ENCODE results near the gene DACT1.
A peak's percentile ranks its signal among the peaks of the same experiment; 100 is the strongest.
"Not testable (repeated sequence)": the region's sequence is repeated elsewhere in the genome, so short reads cannot be mapped to it uniquely, and the experiment has no call there.

The DACT1 gene

GRCh38 chr14:58637391-58638230, at the start of gene DACT1:
Gene DACT1 (plus strand): TSS chr14:58637962. CDS start chr14:58638203, 241 bp downstream.
- DNase-seq (ENCODE audit: low read depth), result no peak

GRCh38 chr14:58588321-58588720, 49.4 kb upstream of the DACT1 start:
- not testable (repeated sequence) for DNase-seq (ENCODE audit: low read depth)

- no peak for DNase-seq (ENCODE audit: low read depth)
Observed at GRCh38 chr14:58593977-58594376, 43.8 kb upstream of the DACT1 start.

- DNase-seq (ENCODE audit: low read depth), result no peak
Observed at GRCh38 chr14:58597041-58597440, 40.7 kb upstream of the DACT1 start.

DNA sequence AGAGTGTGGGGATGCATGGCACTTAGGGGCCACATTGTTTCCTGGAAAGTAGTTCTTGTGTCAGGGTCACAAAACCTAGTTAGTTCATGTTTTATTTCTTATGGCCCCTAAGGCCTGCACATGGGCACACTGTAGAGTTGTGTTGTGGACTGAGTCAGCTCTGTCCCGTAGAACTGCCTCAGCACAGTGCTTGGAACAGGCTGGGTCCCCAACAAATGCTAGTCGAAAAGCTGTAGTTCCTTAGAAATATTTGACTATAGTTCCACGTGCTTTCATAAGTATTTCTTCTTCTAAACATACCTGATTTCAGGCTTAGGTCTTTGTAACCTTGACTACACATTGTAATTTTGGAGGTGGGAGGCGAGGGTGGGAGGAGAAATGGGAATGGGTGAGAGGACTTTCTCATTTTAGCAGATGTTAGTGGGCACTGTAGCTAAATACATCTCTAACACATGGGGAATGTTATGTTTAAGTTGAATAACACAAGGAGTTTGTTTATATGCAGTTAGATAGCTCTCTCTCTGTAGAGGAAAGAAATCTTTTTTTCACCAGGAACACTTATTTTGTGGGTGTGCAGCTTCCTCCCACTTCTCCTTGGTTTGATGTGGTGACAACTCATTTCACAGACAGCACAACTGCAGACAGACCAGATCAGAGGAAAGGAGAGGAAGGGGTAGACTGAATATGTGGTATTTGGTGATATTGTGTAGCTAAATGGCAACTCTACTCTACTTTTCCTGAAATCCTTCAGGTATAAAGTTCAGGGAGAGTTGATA, 39.5 kb upstream of the DACT1 start:
- DNase-seq (ENCODE audit: low read depth), result no peak

DNA sequence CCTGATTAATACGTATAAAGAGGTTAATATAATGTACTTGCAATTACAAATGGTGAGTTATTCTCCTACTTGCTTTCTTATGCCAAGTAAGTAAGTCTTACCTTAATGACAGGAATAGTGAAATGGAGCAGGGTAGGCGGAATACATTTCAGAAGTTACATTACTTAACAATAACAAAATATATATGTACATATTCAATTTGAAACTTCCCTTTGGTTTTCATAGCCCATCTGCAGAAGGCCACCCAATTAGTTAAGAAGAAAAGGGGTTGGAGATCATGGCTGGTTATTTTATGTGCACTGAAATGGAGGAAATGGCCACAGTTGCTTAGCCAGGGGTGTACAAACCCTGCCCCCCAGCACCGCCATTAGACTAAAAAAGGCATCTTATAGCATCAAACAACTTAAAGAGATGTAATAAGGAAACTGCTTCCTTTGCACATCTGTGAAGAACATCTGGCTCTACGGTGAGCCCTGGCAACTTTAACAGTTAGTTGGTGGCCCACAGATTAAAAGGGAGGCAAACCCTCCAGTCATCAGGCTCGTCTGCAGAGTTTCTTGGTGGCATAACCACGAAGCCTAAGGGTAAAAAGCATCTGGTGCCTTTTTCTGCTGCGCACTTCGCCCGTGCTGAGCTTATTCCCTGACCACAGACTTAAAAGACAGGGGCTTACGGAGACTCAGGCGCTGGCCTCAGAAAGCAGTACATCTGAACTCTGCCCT, 38.8 kb upstream of the DACT1 start:
- DNase-seq (ENCODE audit: low read depth), result no peak

DNA sequence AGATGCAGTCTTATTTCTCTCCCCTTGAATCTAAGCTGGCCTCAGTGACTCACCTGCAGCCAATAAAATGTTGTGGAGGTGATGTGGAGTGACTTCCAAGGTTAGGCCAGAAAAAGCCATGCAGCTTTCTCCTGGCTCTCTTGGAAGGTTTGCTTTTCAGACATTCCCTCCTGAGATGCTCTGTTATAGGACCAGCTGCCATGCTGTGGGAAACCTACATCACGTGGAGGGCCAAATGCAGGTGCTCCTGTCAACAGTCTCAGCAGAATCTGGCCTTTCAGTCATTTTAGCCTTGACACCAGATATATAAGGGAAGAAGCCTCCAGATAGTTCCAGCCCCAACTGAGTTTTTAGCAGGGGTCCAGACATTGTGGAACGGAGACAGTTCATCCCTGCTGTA, 38.1 kb upstream of the DACT1 start:
- DNase-seq (ENCODE audit: low read depth), result no peak

GRCh38 chr14:58605465-58605864, 32.3 kb upstream of the DACT1 start:
- no peak for DNase-seq (ENCODE audit: low read depth)

DNA sequence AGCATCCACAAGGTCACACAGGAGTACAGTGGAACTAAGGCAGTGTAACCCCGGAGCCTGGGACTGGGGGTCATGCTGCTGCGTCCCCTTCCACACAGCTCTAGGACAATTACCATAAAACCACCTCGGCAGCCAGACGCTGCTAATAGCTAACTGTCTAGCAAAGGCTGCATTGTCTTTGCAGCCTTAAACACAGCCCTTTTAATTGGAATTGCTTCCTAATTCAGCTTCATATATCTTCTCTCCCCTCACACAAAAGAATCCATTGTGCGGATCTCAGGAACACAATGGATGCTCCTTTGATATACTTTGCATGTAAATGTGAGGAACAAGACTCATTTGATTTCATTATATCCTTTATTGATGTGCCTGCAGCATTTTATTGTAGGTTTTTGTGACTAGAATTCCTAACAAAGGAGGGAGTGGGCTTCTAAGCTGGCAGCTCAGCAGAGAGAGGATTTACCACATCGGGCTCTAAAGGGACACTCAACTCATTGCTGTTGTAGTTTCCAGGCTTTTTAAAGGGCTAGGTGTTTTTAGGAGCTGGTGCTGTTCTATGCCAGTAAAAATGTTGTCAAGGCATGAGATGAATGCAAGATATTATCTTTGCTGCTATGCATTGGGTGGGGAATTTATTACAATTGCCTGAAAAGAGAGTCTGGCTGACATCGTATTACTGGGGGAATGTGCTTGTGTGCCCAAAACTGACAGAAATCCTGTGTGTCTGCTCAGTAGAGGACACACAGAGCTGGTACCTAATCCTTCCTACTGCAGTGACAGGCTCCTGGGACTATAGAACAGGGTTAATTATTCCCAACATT, 30.4 kb upstream of the DACT1 start:
- DNase-seq (ENCODE audit: low read depth), result no peak

DNA sequence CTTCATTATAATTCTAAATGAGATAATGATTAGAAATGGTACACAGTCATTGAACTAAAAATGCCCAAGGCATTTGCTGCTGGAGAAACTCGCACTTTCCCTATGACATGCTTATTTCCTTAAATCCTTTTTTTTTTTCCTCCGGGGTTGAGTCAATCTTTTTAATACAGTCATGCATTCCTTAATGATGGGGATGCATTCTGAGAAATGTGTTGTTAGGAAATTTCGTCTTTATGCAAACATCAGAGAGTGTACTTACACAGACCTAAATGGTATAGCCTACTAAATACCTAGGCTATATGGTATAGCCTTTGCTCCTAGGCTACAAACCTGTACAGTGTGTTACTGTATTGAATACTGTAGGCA, 29.8 kb upstream of the DACT1 start:
- peak; percentile 39 for DNase-seq (ENCODE audit: low read depth)

GRCh38 chr14:58617619-58618018, 20.1 kb upstream of the DACT1 start:
- no peak for DNase-seq (ENCODE audit: low read depth)

DNA sequence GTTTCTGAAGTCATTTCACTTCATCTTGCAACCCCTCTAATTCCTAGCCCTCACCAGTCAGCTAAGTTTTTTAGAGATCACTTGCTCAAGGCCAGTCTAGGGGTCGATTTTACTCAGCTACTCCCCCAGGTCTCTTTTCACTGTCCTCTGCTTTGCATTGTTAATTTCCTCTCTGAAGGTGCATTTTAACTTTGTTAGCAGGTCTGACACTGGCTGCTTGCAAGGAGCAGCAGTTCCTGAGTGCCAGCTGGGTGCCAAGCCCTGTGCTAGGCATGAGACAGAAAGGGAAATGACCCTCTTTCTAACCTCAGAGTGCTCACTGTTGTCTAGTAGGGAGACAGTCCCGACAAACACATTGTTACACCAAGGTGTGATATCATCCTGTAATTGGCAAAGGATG, 17.8 kb upstream of the DACT1 start:
- DNase-seq (ENCODE audit: low read depth), result no peak

- DNase-seq (ENCODE audit: low read depth), result no peak
Observed at GRCh38 chr14:58625438-58625837, 12.3 kb upstream of the DACT1 start.

DNA sequence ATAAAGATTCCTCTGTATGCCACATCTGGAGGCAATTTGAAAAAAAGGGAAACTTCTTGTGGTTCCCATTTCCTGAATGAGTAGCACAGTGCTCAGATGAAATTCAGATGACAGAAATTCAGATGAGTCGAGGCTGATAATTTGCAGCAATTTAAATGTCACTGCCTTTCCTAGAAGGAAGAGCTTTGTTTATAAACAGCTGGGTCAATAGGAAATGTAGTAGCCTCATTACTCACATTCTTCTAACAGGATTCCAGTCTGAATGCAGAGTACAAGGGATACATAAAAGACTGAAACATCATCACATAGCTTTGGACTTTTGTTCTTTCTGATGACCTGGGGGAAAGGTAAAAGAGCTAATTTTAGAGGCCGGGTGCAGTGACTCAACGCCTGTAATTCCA, 11.3 kb upstream of the DACT1 start:
- peak; percentile 61 for DNase-seq (ENCODE audit: low read depth)

DNA sequence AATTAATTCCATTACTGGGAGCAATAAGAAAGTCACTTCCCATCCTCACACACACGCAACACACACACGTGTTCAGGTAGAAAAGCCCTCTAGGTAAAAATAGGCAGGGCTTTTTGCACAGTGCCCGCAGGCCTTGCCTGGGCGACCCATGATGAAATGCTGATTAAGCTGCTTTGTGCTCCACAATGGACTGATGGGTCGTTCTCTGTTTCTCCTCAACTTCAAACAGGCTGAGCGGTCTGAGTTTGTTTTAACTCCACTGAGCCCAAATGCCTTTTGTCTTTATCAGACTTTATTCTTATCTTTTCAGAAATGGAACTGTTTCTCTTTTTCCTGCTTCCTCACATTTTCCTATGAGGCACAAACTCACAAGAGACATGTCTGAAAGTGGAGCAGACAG, 9.4 kb upstream of the DACT1 start:
- no peak for DNase-seq (ENCODE audit: low read depth)

DNA sequence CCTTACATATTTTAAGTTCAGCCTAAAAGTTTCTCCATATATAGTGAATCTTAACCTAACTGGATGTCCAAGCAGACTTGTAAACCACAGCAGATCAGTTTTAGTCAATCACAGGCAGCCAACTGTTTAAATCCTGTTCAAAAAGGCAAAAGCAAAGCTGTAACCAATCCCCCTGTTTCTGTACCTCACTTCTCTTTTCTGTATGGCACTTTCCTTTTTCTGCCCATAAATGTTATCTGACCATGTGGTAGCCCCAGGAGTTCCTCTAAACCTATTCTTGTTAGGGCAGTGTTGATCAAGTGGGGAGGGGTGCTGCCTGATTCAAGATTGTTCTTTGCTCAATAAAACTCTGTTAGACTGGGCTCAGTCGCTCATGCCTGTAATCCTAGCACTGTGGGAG, 8.5 kb upstream of the DACT1 start:
- no peak for DNase-seq (ENCODE audit: low read depth)

- DNase-seq (ENCODE audit: low read depth), result no peak
Observed at GRCh38 chr14:58631732-58632131, 6.0 kb upstream of the DACT1 start.

GRCh38 chr14:58633831-58634230, 3.9 kb upstream of the DACT1 start:
- DNase-seq (ENCODE audit: low read depth), result no peak

DNA sequence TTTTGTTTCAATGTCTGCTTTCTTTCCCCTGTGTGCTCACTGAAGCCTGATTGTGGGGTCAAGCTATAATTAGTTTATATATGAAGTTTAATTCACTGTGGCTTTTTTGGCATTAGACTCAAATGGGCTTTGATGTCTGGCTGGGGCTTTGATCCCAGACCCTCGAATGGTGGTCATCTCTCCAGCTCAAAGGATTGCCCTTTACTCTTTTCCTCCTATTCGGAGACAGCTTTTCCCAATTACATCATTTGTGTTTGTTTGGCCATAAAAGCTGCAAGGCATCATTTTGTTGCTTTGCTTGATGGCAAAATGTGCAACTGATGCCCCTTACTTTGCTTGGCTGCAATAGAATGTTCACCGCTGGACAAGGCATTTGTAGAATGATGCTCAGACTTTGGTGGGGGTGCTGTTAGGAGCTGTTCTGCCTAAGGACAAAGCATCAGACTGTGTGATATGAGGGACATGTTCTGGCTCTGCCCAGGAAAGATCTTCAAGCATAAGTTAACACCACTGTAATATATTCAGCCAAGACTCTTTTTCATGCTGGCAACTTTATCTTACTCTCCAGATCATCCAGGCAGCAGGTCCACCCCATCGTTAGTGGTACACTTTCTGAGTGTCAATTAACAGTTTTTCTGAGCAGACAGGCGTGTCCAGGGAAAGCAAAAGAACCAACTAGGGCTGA, 3.2 kb upstream of the DACT1 start:
- DNase-seq (ENCODE audit: low read depth), result no peak

DNA sequence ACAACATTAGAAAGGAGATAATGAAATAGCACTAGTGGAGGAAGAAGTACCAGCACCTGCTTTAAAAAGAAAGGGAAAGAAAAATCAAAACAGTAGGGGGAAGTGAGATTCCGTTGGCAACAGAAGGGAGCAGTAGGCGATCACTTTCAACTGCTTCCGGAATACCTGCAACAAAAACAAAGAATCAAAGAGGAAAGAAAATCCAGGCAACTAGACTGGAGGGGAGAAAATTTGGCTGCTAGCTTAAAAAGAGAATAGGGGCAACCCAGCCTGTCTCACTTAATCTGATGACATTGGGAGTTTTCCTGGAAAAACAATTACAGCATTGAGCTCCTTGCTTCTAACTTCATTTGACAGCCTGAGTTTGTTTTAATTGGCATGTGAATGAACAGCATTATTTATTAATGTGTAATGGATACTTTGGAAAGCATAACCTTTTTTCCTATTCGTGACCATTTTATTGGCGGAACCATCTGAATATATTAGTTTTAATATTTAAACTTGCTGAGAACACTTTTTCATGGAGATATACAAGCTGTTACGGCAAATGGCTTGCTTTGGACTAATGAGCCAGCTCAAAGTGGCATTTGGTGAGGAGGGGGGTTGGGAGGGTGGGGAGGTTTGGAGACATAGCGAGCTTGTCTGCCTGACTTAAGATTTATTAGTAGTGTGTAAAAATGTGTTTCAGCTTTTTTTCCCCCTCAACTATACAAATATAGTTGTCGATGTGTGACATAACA, 2.5 kb upstream of the DACT1 start:
- DNase-seq (ENCODE audit: low read depth), result no peak

GRCh38 chr14:58636129-58636528, 1.6 kb upstream of the DACT1 start:
- DNase-seq (ENCODE audit: low read depth), result no peak
